Keratinocyte (primary cell): Measurements from ENCODE around the gene USP47. TPM values are rescaled to one million over a fixed set of nuclear protein-coding genes. Genes with fewer than 3 reads are reported as not detected.

Experiments used
- DNase-seq: peaks from one replicate; pipeline ENCODE4 v3.0.0-alpha.2; 2011; ENCODE audit warnings: low read depth, missing footprints, low spot score
- FAIRE-seq: peaks from 2 replicates; lab custom pipeline; 2011; peaks lifted over from hg19 to GRCh38; lab: Jason Lieb, UNC
- H2AFZ ChIP-seq: 2 replicates; pipeline ENCODE4 v1.6.0; 2012; ENCODE audit warnings: low read length, control low read depth, inconsistent platforms; ENCODE audit not compliant: control insufficient read depth
- H3K27ac ChIP-seq: 2 replicates; pipeline ENCODE4 v1.5.1; 2011; ENCODE audit warnings: low read length; ENCODE audit not compliant: control insufficient read depth, insufficient read depth
- H3K27me3 ChIP-seq: 3 replicates; pipeline ENCODE4 v1.6.0; 2011; ENCODE audit warnings: low read length; ENCODE audit not compliant: control insufficient read depth, insufficient read depth; ENCODE audit errors: extremely low read depth
- H3K36me3 ChIP-seq, 2 experiments: 2 replicates in 1 of 2; 3 replicates in 1 of 2; pipeline ENCODE4 v1.5.1; 2011; ENCODE audit warnings: low read length in 2 of 2, mild to moderate bottlenecking in 1 of 2; ENCODE audit not compliant: control insufficient read depth in 2 of 2, insufficient read depth in 2 of 2; ENCODE audit errors: extremely low read depth in 1 of 2
- H3K4me1 ChIP-seq: 3 replicates; pipeline ENCODE4 v1.5.1; 2011; ENCODE audit warnings: low read length; ENCODE audit not compliant: control insufficient read depth, insufficient read depth; ENCODE audit errors: extremely low read depth
- H3K4me2 ChIP-seq: 3 replicates; pipeline ENCODE4 v1.6.0; 2011; ENCODE audit warnings: low read depth, low read length; ENCODE audit not compliant: control insufficient read depth, insufficient read depth; ENCODE audit errors: extremely low read depth
- H3K4me3 ChIP-seq, 3 experiments: fragments of 200-600 bp in 1 of 3; sonication (generic) in 1 of 3; 2 replicates in 2 of 3; 3 replicates in 1 of 3; pipeline ENCODE4 v1.5.1; 2011 to 2016; ENCODE audit warnings: low read length in 3 of 3, mild to moderate bottlenecking in 3 of 3, control low read depth in 2 of 3, inconsistent platforms in 1 of 3, low read depth in 1 of 3, mixed read lengths in 1 of 3, mixed run types in 1 of 3, moderate library complexity in 1 of 3; ENCODE audit not compliant: control insufficient read depth in 2 of 3, insufficient read depth in 2 of 3; ENCODE audit errors: extremely low read depth in 1 of 3
- H3K79me2 ChIP-seq: 2 replicates; pipeline ENCODE4 v1.6.0; 2012; ENCODE audit warnings: low read length; ENCODE audit not compliant: control insufficient read depth, insufficient read depth
- H3K9ac ChIP-seq: 3 replicates; pipeline ENCODE4 v1.6.0; 2011; ENCODE audit warnings: low read length; ENCODE audit not compliant: control insufficient read depth, insufficient read depth; ENCODE audit errors: extremely low read depth
- H3K9me1 ChIP-seq: 3 replicates; pipeline ENCODE4 v1.6.0; 2011; ENCODE audit warnings: low read length; ENCODE audit not compliant: control insufficient read depth, insufficient read depth; ENCODE audit errors: extremely low read depth
- H3K9me3 ChIP-seq: 2 replicates; pipeline ENCODE4 v1.5.1; 2012; ENCODE audit warnings: low read depth, low read length; ENCODE audit not compliant: control insufficient read depth
- H4K20me1 ChIP-seq: 3 replicates; pipeline ENCODE4 v1.6.0; 2011; ENCODE audit warnings: low read length; ENCODE audit not compliant: control insufficient read depth, insufficient read depth; ENCODE audit errors: extremely low read depth
- CTCF ChIP-seq, 3 experiments: IDR thresholded peaks in 1 of 3; conservative IDR thresholded peaks in 1 of 3; optimal IDR thresholded peaks in 1 of 3; 2 replicates in 2 of 3; 3 replicates in 1 of 3; pipeline versions ENCODE3 to v1.5.1; 2011; ENCODE audit warnings: low read length in 3 of 3, mild to moderate bottlenecking in 3 of 3, moderate library complexity in 2 of 3, control low read depth in 1 of 3, inconsistent platforms in 1 of 3; ENCODE audit not compliant: insufficient read depth in 2 of 3; ENCODE audit errors: extremely low read depth in 1 of 3
- EZH2 ChIP-seq: IDR thresholded peaks from one replicate; pipeline ENCODE4 v1.6.1; 2012; ENCODE audit warnings: inconsistent platforms, mild to moderate bottlenecking, low read length, moderate library complexity
- dilution Hi-C: fragments of 300-500 bp; cut with MboI; formaldehyde crosslinking; loops from one replicate; pipeline ENCODE4 v1.7.0; 2020; ENCODE audit warnings: low sequenced_read_pairs; ENCODE audit not compliant: extremely low pct_ligation_motif_present
- polyA plus RNA-seq, 5 experiments: library from polyadenylated mRNA; depleted of rRNA in 3 of 5; stranded (reverse) in 3 of 5; stranded (forward) in 1 of 5; unstranded in 1 of 5; fragments of >200 nt; gene quantifications; 1 replicate in 1 of 5; 2 replicates in 3 of 5; 3 replicates in 1 of 5; pipeline versions ENCODE4 v1.2.1 to v1.2.3, GENCODE V29; 2011 to 2012; ENCODE audit warnings: missing spikeins in 2 of 5, low read depth in 1 of 5, low replicate concordance in 1 of 5

Gene USP47
- polyA plus RNA-seq, 1 donor (not counting 4 experiments of a cell fraction or from before 2014, with no cell fraction given): 22.4 TPM

- Histone ChIP-seq H4K20me1 (no peaks in the 10 kb centered on the region), H3K79me2 (no peaks in the 10 kb centered on the region), H3K9me3 (no peaks in the 10 kb centered on the region), H3K4me1 (no peaks in the 10 kb centered on the region), H3K4me3 (no peak overlapping the region), H2AFZ (no peak overlapping the region), H3K27ac (no peak overlapping the region), H3K9ac (no peak overlapping the region), H3K27me3 (no peaks in the 10 kb centered on the region), H3K9me1 (no peaks in the 10 kb centered on the region), H3K4me2 (no peak overlapping the region), H3K36me3 (peaks cover 2 to 13% of the 10 kb centered on the region in 2 experiments)
- dilution Hi-C loops: no loop called here
- TF ChIP-seq EZH2: no peak
- TF ChIP-seq CTCF (optimal IDR thresholded peaks at IDR 0.05 in 1 of 3, IDR thresholded peaks at IDR 0.05 in 1 of 3, conservative IDR thresholded peaks at IDR 0.05 in 1 of 3; ENCODE audit: extremely low read depth in 1 of 3, insufficient read depth in 2 of 3, low read length in 3 of 3): no peak
- DNase-seq (no peak), FAIRE-seq (no peak)
These were observed 88.1 kb downstream of the USP47 start for GRCh38 chr11:11929920-11930319.

- FAIRE-seq (no peak), DNase-seq (peak; percentile 4)
- Histone ChIP-seq H3K79me2 (no peaks in the 10 kb centered on the region), H3K27ac (no peak overlapping the region), H3K4me2 (no peak overlapping the region), H3K4me1 (no peaks in the 10 kb centered on the region), H3K4me3 (no peak overlapping the region), H3K9ac (no peak overlapping the region), H4K20me1 (no peaks in the 10 kb centered on the region), H3K27me3 (no peaks in the 10 kb centered on the region), H3K9me1 (no peaks in the 10 kb centered on the region), H2AFZ (no peak overlapping the region), H3K9me3 (no peaks in the 10 kb centered on the region), H3K36me3 (peaks cover 2 to 13% of the 10 kb centered on the region in 2 experiments)
- peak; percentile 28 to 71 (median 34) for TF ChIP-seq CTCF (optimal IDR thresholded peaks at IDR 0.05 in 1 of 3, IDR thresholded peaks at IDR 0.05 in 1 of 3, conservative IDR thresholded peaks at IDR 0.05 in 1 of 3; ENCODE audit: extremely low read depth in 1 of 3, insufficient read depth in 2 of 3, low read length in 3 of 3)
- no peak for TF ChIP-seq EZH2
- dilution Hi-C loops: no loop called here
These were observed 89.8 kb downstream of the USP47 start for GRCh38 chr11:11931461-11932055.
